ENCODE data around the gene PHKG1. TPM values are rescaled to one million over a fixed set of nuclear protein-coding genes. Genes with fewer than 3 reads are reported as not detected.
"Not testable (repeated sequence)": the region's sequence is repeated elsewhere in the genome, so short reads cannot be mapped to it uniquely, and the experiment has no call there.

The PHKG1 gene
- total RNA-seq, 1 experiment from 2014 or later, result 3.9 TPM

- H3K4me1 ChIP-seq (replicated peaks; ENCODE audit: insufficient read depth), result no peaks in the 10 kb centered on the region
- CTCF ChIA-PET, result interaction anchor here (0.6 to 0.7 kb wide), 2 partner anchors 8 to 143 kb away, joined by 5 to 9 read pairs; no protein-coding TSS in a partner anchor
- H3F3A ChIP-seq (ENCODE audit: insufficient read depth, low read depth), result peaks cover 11% of the 10 kb centered on the region; the same call in 1 of the 2 replicates
- POLR2A ChIA-PET (ENCODE audit: unreplicated experiment), result interaction anchor here (0.9 kb wide), 1 partner anchor 10 kb away, joined by 42 read pairs; the partner anchor contains the start of gene PSPH
- no peak overlapping the region for H2AFZ ChIP-seq
- H3K9me3 ChIP-seq (ENCODE audit: insufficient read depth, low read depth), result no peaks in the 10 kb centered on the region
- H3K27ac ChIP-seq, result no peak overlapping the region
- no peaks in the 10 kb centered on the region for H3K27me3 ChIP-seq (ENCODE audit: insufficient read depth, low read depth)
- H3K36me3 ChIP-seq (ENCODE audit: low read depth), result peaks cover 23% of the 10 kb centered on the region
- intact Hi-C loops (cut with micrococcal nuclease; ENCODE audit: unreplicated experiment), result no loop called here
- TF ChIP-seq EZH2 (IDR thresholded peaks at IDR 0.05; ENCODE audit: low read depth) (no peak), CTCF (conservative IDR thresholded peaks at IDR 0.05) (no peak)
- H3K4me2 ChIP-seq, result no peak overlapping the region
- H3K4me3 ChIP-seq, result no peak overlapping the region
- H4K20me1 ChIP-seq (ENCODE audit: insufficient read depth), result peaks cover 8% of the 10 kb centered on the region; the same call in 1 of the 2 replicates
- DNase-seq, result no peak
- peaks cover 36% of the 10 kb centered on the region for H3K79me2 ChIP-seq (ENCODE audit: low read depth)
- BruUV-seq (replicated peaks), result no TSS peak
- H3K9me2 ChIP-seq (ENCODE audit: insufficient read depth), result no peaks in the 10 kb centered on the region
Measured at GRCh38 chr7:56040730-56041129, 52.0 kb downstream of the PHKG1 start.

GRCh38 chr7:56033671-56034432, 58.9 kb downstream of the PHKG1 start:
- peaks cover 32% of the 10 kb centered on the region for H3K36me3 ChIP-seq (ENCODE audit: low read depth)
- no peaks in the 10 kb centered on the region for H3K27me3 ChIP-seq (ENCODE audit: insufficient read depth, low read depth)
- peaks cover 5% of the 10 kb centered on the region; the same call in 1 of the 2 replicates for H4K20me1 ChIP-seq (ENCODE audit: insufficient read depth)
- peaks cover 5% of the 10 kb centered on the region for H3K4me1 ChIP-seq (replicated peaks; ENCODE audit: insufficient read depth)
- no peaks in the 10 kb centered on the region for H3K9me3 ChIP-seq (ENCODE audit: insufficient read depth, low read depth)
- peaks cover 34% of the 10 kb centered on the region for H3K79me2 ChIP-seq (ENCODE audit: low read depth)
- TF ChIP-seq EZH2 (IDR thresholded peaks at IDR 0.05; ENCODE audit: low read depth) (no peak), CTCF (conservative IDR thresholded peaks at IDR 0.05) (peak; percentile 35; the same call in 1 of the 2 replicates)
- H3K9me2 ChIP-seq (ENCODE audit: insufficient read depth), result no peaks in the 10 kb centered on the region
- ChIA-PET POLR2A (ENCODE audit: unreplicated experiment) (no interaction called here), CTCF (interaction anchor here (0.8 kb wide), 1 partner anchor 41 kb away, joined by 14 read pairs; no protein-coding TSS in a partner anchor)
- no TSS peak for BruUV-seq (replicated peaks)
- H3K4me2 ChIP-seq, result peak overlapping the region; percentile 70
- peak; percentile 73 to 79 for DNase-seq
- peak overlapping the region; percentile 55 for H3K4me3 ChIP-seq
- H2AFZ ChIP-seq, result peak overlapping the region; percentile 63
- H3K27ac ChIP-seq, result peak overlapping the region; percentile 45
- intact Hi-C loops (cut with micrococcal nuclease; ENCODE audit: unreplicated experiment), result no loop called here
- H3F3A ChIP-seq (ENCODE audit: insufficient read depth, low read depth), result peaks cover 36% of the 10 kb centered on the region

GRCh38 chr7:56032578-56032977, 60.2 kb downstream of the PHKG1 start:
- H3K4me1 ChIP-seq (replicated peaks; ENCODE audit: insufficient read depth); intact Hi-C loops (cut with micrococcal nuclease; ENCODE audit: unreplicated experiment); H4K20me1 ChIP-seq (ENCODE audit: insufficient read depth); H3K9me2 ChIP-seq (ENCODE audit: insufficient read depth); H3K27me3 ChIP-seq (ENCODE audit: insufficient read depth, low read depth); H2AFZ ChIP-seq; H3K27ac ChIP-seq; BruUV-seq (replicated peaks); DNase-seq; H3K9me3 ChIP-seq (ENCODE audit: insufficient read depth, low read depth): not testable (repeated sequence)
- H3F3A ChIP-seq (ENCODE audit: insufficient read depth, low read depth), result peaks cover 36% of the 10 kb centered on the region
- CTCF ChIA-PET, result interaction anchor here (0.6 to 0.7 kb wide), 4 partner anchors 8 to 18 kb away, joined by 4 to 9 read pairs (median 6); partner anchors contain the start of gene PSPH
- H3K4me3 ChIP-seq, result peak overlapping the region; percentile 55; the same call in 1 of the 2 replicates
- peaks cover 37% of the 10 kb centered on the region for H3K36me3 ChIP-seq (ENCODE audit: low read depth)
- POLR2A ChIA-PET (ENCODE audit: unreplicated experiment), result interaction anchor here (0.6 kb wide), 1 partner anchor 32 kb away, joined by 11 read pairs; no protein-coding TSS in a partner anchor
- H3K79me2 ChIP-seq (ENCODE audit: low read depth), result peaks cover 34% of the 10 kb centered on the region
- H3K4me2 ChIP-seq, result peak overlapping the region; percentile 70

- BruUV-seq (replicated peaks); H3K4me3 ChIP-seq; H3K27me3 ChIP-seq (ENCODE audit: insufficient read depth, low read depth); DNase-seq; POLR2A ChIA-PET (ENCODE audit: unreplicated experiment); H3K27ac ChIP-seq; CTCF ChIA-PET; intact Hi-C loops (cut with micrococcal nuclease; ENCODE audit: unreplicated experiment); H3K9me2 ChIP-seq (ENCODE audit: insufficient read depth); H3K4me1 ChIP-seq (replicated peaks; ENCODE audit: insufficient read depth); H3K9me3 ChIP-seq (ENCODE audit: insufficient read depth, low read depth); H2AFZ ChIP-seq: not testable (repeated sequence)
- H4K20me1 ChIP-seq (ENCODE audit: insufficient read depth), result peaks cover 11% of the 10 kb centered on the region
- peaks cover 28% of the 10 kb centered on the region for H3K79me2 ChIP-seq (ENCODE audit: low read depth)
- H3K36me3 ChIP-seq (ENCODE audit: low read depth), result peaks cover 48% of the 10 kb centered on the region
- peak overlapping the region; percentile 70 for H3K4me2 ChIP-seq
- peaks cover 31% of the 10 kb centered on the region for H3F3A ChIP-seq (ENCODE audit: insufficient read depth, low read depth)
Measured at GRCh38 chr7:56031556-56031955, 61.2 kb downstream of the PHKG1 start.

All from PC-9 (cell line).